OCI-LY7 (cell line): Measurements from ENCODE around the gene CCDC9. TPM values are rescaled to one million over a fixed set of nuclear protein-coding genes. Genes with fewer than 3 reads are reported as not detected.

Experiments
- BruUV-seq: library from RNA; stranded (reverse); fragments of 400-500 nt; replicated peaks from 2 replicates; lab custom pipeline; 2021; lab: Mats Ljungman, UMichigan
- CTCF ChIA-PET: fragments of 300-600 bp; sonication (Branson Sonifier 250); formaldehyde crosslinking; loops from one replicate; lab custom pipeline; 2022; ENCODE audit warnings: antibody characterized with exemption; ENCODE audit not compliant: unreplicated experiment; lab: Charles Lee
- POLR2A ChIA-PET: fragments of 300-600 bp; sonication (Branson Sonifier 250); formaldehyde crosslinking; loops from one replicate; lab custom pipeline; 2022; ENCODE audit warnings: antibody characterized with exemption; lab: Charles Lee
- DNase-seq: peaks from one replicate; pipeline ENCODE4 v3.0.0-alpha.2; 2015; ENCODE audit warnings: low spot score
- H2AFZ ChIP-seq: fragments of 200-600 bp; sonication (generic), shearing (Covaris generic); 2 replicates; pipeline ENCODE4 v1.6.1; 2014; ENCODE audit warnings: mild to moderate bottlenecking, antibody characterized with exemption, low read length, moderate library complexity
- H3K27ac ChIP-seq: fragments of 200-600 bp; sonication (generic); 2 replicates; pipeline ENCODE4 v1.5.1; 2014; ENCODE audit warnings: mixed run types, low read depth, mild to moderate bottlenecking, moderate library complexity, low read length, inconsistent platforms; ENCODE audit not compliant: poor library complexity, severe bottlenecking
- H3K36me3 ChIP-seq: fragments of 200-600 bp; sonication (generic); 2 replicates; pipeline ENCODE4 v1.6.1; 2014; ENCODE audit warnings: mild to moderate bottlenecking, antibody characterized with exemption, low read length, moderate library complexity, mixed read lengths; ENCODE audit not compliant: insufficient read depth
- H3K4me1 ChIP-seq: fragments of 200-600 bp; sonication (generic); 2 replicates; pipeline ENCODE4 v1.5.1; 2014; ENCODE audit warnings: mild to moderate bottlenecking, low read length; ENCODE audit not compliant: insufficient read depth, poor library complexity, severe bottlenecking
- H3K4me2 ChIP-seq: fragments of 200-600 bp; sonication (generic); 2 replicates; pipeline ENCODE4 v1.6.1; 2014; ENCODE audit warnings: mild to moderate bottlenecking, low read length
- H3K4me3 ChIP-seq: fragments of 200-600 bp; sonication (generic); 2 replicates; pipeline ENCODE4 v1.5.1; 2014; ENCODE audit warnings: mild to moderate bottlenecking, low read depth, low read length; ENCODE audit not compliant: poor library complexity, severe bottlenecking
- H3K79me2 ChIP-seq: fragments of 200-600 bp; sonication (generic); 2 replicates; pipeline ENCODE4 v1.6.1; 2016; ENCODE audit warnings: low read depth, mild to moderate bottlenecking, low read length, moderate library complexity, mixed read lengths; ENCODE audit not compliant: insufficient read depth
- H3K9me2 ChIP-seq: fragments of 200-600 bp; sonication (generic); 2 replicates; pipeline ENCODE4 v1.6.1; 2016; ENCODE audit warnings: mild to moderate bottlenecking, low read length, mixed read lengths; ENCODE audit not compliant: insufficient read depth
- H3K9me3 ChIP-seq: fragments of 200-600 bp; sonication (generic); 2 replicates; pipeline ENCODE4 v1.6.1; 2014; ENCODE audit warnings: mild to moderate bottlenecking, mixed run types, low read length, mixed read lengths
- H4K20me1 ChIP-seq: fragments of 200-600 bp; sonication (generic); 2 replicates; pipeline ENCODE4 v1.6.1; 2014; ENCODE audit warnings: mild to moderate bottlenecking, antibody characterized with exemption, low read length, moderate library complexity, mixed read lengths; ENCODE audit not compliant: insufficient read depth
- CTCF ChIP-seq: fragments of 200-600 bp; sonication (generic); conservative IDR thresholded peaks from 2 replicates; pipeline ENCODE4 v1.5.1; 2014; ENCODE audit warnings: mild to moderate bottlenecking, antibody characterized with exemption, low read length, moderate library complexity, mixed read lengths
- EZH2phosphoT487 ChIP-seq: fragments of 200-600 bp; sonication (generic); IDR thresholded peaks from 2 replicates; pipeline ENCODE4 v1.6.1; 2018; ENCODE audit warnings: low read depth, borderline replicate concordance, mild to moderate bottlenecking, mixed run types, antibody characterized with exemption, low read length, moderate library complexity, mixed read lengths
- intact Hi-C: fragments of 100-400 bp; cut with micrococcal nuclease; formaldehyde crosslinking; loops from one replicate; pipeline ENCODE4 v1.10.0; 2022; ENCODE audit not compliant: unreplicated experiment
- total RNA-seq, 2 experiments: library from RNA; depleted of rRNA in 1 of 2; stranded (reverse); fragments of >200 nt in 1 of 2; shearing (Covaris generic) in 1 of 2; gene quantifications; 2 replicates each; pipeline ENCODE4 v1.2.3, GENCODE V29; 2014 to 2022

The CCDC9 gene
- total RNA-seq, 2 experiments from 2014 or later, result 7.9 to 19.7 TPM

DNA sequence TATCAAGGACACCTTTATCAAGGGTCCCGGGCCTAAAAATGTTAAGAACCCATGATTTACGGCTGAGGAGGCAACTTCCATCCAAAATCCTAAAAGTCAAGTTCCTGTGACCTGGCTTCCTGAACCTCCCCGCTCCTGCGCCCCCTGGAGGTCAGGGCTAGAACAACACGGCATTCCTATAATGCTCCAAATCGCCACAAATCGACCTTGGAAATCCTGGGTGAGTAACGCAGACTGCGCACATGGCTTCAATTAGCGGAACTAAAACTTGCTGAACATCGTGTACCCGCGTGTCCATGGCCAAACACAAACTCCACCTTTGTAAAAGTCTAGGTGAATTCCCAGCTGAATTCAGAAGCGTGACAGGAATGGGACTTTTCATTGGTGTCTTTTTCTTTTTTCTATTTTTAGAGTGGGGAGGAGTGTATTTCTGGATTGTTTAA is 49.0 kb downstream of the CCDC9 start:
- intact Hi-C loops, result no loop called here
- DNase-seq, result peak; percentile 59
- Histone ChIP-seq H3K9me2 (no peaks in the 10 kb centered on the region), H3K9me3 (no peaks in the 10 kb centered on the region), H3K79me2 (no peaks in the 10 kb centered on the region), H3K4me2 (no peak overlapping the region), H3K27ac (no peak overlapping the region), H4K20me1 (no peaks in the 10 kb centered on the region), H3K4me1 (no peaks in the 10 kb centered on the region), H3K4me3 (no peak overlapping the region), H2AFZ (no peak overlapping the region), H3K36me3 (no peaks in the 10 kb centered on the region)
- BruUV-seq, result no TSS peak
- no peak for TF ChIP-seq EZH2phosphoT487
- TF ChIP-seq CTCF, result peak; percentile 99
- CTCF ChIA-PET, result no interaction called here
- POLR2A ChIA-PET, result no interaction called here

DNA sequence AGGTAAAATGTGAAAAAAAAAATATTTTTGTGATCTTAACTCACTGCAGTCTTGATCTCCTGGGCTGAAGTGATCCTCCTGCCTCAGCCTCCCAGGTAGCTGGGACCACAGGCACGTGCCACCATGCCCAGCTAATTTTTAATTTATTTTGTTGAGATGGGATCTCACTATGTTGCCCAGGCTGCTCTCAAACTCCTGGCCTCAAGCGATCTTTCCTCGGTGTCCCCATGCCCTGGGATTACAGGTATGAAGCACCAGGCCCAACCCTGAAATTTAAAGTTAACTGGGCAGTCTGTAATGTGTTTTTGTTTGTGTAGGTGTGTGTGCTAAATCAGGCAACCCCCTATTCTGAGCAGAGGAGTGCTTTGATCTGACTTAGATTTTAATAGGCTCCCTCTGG is 50.0 kb downstream of the CCDC9 start:
- Histone ChIP-seq H3K9me2 (no peaks in the 10 kb centered on the region), H3K9me3 (no peaks in the 10 kb centered on the region), H3K27ac (no peak overlapping the region), H2AFZ (no peak overlapping the region), H3K4me2 (no peak overlapping the region), H3K79me2 (no peaks in the 10 kb centered on the region), H3K4me1 (no peaks in the 10 kb centered on the region), H3K4me3 (no peak overlapping the region), H3K36me3 (no peaks in the 10 kb centered on the region), H4K20me1 (no peaks in the 10 kb centered on the region)
- TF ChIP-seq CTCF (no peak), EZH2phosphoT487 (no peak)
- ChIA-PET POLR2A (no interaction called here), CTCF (no interaction called here)
- no peak for DNase-seq
- intact Hi-C loops, result no loop called here
- no TSS peak for BruUV-seq

GRCh38 chr19:47309038-47309437 is 52.7 kb downstream of the CCDC9 start:
- Histone ChIP-seq H3K9me2 (no peaks in the 10 kb centered on the region), H3K4me1 (no peaks in the 10 kb centered on the region), H4K20me1 (no peaks in the 10 kb centered on the region), H3K27ac (no peak overlapping the region), H3K79me2 (no peaks in the 10 kb centered on the region), H3K36me3 (no peaks in the 10 kb centered on the region), H3K4me3 (no peak overlapping the region), H3K4me2 (no peak overlapping the region), H3K9me3 (no peaks in the 10 kb centered on the region), H2AFZ (no peak overlapping the region)
- intact Hi-C loops, result no loop called here
- no peak for TF ChIP-seq CTCF
- TF ChIP-seq EZH2phosphoT487, result no peak
- BruUV-seq, result no TSS peak
- POLR2A ChIA-PET, result interaction anchor here (0.6 kb wide), 1 partner anchor 35 kb away, joined by 3 read pairs; no protein-coding TSS in a partner anchor
- no peak for DNase-seq
- CTCF ChIA-PET, result no interaction called here
